Tibial nerve (tissue), 3 donors: ENCODE data around the gene RHOBTB1.

Experiments used
- POLR2A ChIP-seq, 2 donors: fragments of 450-650 bp; IDR thresholded peaks; one replicate each; pipeline ENCODE4 v1.6.1; 2017; ENCODE audit warnings: antibody characterized with exemption in 2 of 2, mild to moderate bottlenecking in 2 of 2, moderate library complexity in 2 of 2
- TF ChIP-seq, protein P1 (sequence below), 5 experiments: fragments of 200-600 bp in 3 of 5; fragments of 450-650 bp in 2 of 5; sonication (generic) in 3 of 5; IDR thresholded peaks; one replicate each; pipeline ENCODE4 v1.5.1; 2016 to 2019; ENCODE audit warnings: antibody characterized with exemption in 5 of 5, mild to moderate bottlenecking in 3 of 5, moderate library complexity in 2 of 5

DNA sequence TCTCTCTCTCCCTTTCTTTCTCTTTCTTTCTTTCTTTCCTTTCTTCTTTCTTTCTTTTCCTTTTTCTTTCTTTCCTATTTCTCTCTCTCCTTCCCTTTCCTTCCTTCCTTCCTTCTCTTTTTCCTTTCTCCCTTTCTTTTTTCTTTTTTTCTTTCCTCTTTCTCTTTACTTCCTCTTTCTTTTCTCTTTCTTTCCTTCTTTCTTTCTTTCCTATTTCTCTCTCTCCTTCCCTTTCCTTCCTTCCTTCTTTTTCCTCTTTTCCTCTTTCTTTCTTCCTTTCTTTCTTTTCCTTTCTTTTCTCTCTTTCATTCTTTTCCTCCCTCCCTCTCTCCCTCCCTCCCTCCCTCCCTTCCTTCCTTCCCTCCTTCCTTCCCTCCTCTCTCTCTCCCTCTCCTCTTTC is 81.5 kb downstream of the RHOBTB1 start:
- no peak for TF ChIP-seq POLR2A (IDR thresholded peaks at IDR 0.05)
- TF ChIP-seq, protein P1, sequence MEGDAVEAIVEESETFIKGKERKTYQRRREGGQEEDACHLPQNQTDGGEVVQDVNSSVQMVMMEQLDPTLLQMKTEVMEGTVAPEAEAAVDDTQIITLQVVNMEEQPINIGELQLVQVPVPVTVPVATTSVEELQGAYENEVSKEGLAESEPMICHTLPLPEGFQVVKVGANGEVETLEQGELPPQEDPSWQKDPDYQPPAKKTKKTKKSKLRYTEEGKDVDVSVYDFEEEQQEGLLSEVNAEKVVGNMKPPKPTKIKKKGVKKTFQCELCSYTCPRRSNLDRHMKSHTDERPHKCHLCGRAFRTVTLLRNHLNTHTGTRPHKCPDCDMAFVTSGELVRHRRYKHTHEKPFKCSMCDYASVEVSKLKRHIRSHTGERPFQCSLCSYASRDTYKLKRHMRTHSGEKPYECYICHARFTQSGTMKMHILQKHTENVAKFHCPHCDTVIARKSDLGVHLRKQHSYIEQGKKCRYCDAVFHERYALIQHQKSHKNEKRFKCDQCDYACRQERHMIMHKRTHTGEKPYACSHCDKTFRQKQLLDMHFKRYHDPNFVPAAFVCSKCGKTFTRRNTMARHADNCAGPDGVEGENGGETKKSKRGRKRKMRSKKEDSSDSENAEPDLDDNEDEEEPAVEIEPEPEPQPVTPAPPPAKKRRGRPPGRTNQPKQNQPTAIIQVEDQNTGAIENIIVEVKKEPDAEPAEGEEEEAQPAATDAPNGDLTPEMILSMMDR (IDR thresholded peaks at IDR 0.05): no peak
